ENCODE measurements around the gene TNNI2. TPM values are rescaled to one million over a fixed set of nuclear protein-coding genes. Genes with fewer than 3 reads are reported as not detected.

Gene TNNI2
- under 1 TPM in 1 of 2 donors, not detected in 1; 0.28 TPM for total RNA-seq
- polyA plus RNA-seq: under 1 TPM in 1 of 2 donors, not detected in 1; 0.22 TPM

GRCh38 chr11:1838426-1839144 lies at the start of gene TNNI2:
TSS of gene TNNI2 (plus strand) at chr11:1838981. CDS start at chr11:1839697, 716 bp downstream.
- TF ChIP-seq NR2F2 (IDR thresholded peaks at IDR 0.05) (no peak), RXRA (IDR thresholded peaks at IDR 0.05) (no peak), REST (IDR thresholded peaks at IDR 0.05) (no peak), GABPA (IDR thresholded peaks at IDR 0.05 in 1 of 2, conservative IDR thresholded peaks at IDR 0.05 in 1 of 2) (no peak), SP1 (IDR thresholded peaks at IDR 0.05) (no peak), HNF4A (conservative IDR thresholded peaks at IDR 0.05) (no peak), MAX (IDR thresholded peaks at IDR 0.05) (no peak), ZBTB33 (IDR thresholded peaks at IDR 0.05) (no peak), JUND (IDR thresholded peaks at IDR 0.05) (no peak), EGR1 (IDR thresholded peaks at IDR 0.05; ENCODE audit: low read depth in 2 of 2) (no peak), TAF1 (conservative IDR thresholded peaks at IDR 0.05) (no peak), RAD21 (IDR thresholded peaks at IDR 0.05) (no peak), CTCF (IDR thresholded peaks at IDR 0.05; ENCODE audit: low read depth, low read length, missing input control) (no peak), FOXA1 (IDR thresholded peaks at IDR 0.05) (no peak), HNF4G (IDR thresholded peaks at IDR 0.05) (no peak), YY1 (IDR thresholded peaks at IDR 0.05) (no peak), ATF3 (IDR thresholded peaks at IDR 0.05) (no peak), FOXA2 (IDR thresholded peaks at IDR 0.05) (no peak)
- no peak within 1 kb of the TSS for H3K4me3 ChIP-seq (ENCODE audit: low read depth in 1 of 3, low read length in 3 of 3)
- no peaks in the 10 kb centered on the region for H3K27me3 ChIP-seq (ENCODE audit: control insufficient read depth in 4 of 4, insufficient read depth in 4 of 4, low read length in 3 of 4)
- H3K27ac ChIP-seq (ENCODE audit: low read depth in 1 of 2, low read length in 2 of 2): peak within 1 kb of the TSS in 1 of 2 donors; percentile 28
- no peak within 1 kb of the TSS for H3K9ac ChIP-seq (ENCODE audit: low read depth in 1 of 2, low read length in 2 of 2)
- no peaks in the 10 kb centered on the region for H3K9me3 ChIP-seq (ENCODE audit: control insufficient read depth in 4 of 4, low read length in 3 of 4)
- peaks cover 0 to 4% (median 1%) of the 10 kb centered on the region in 4 donors for H3K4me1 ChIP-seq (ENCODE audit: control insufficient read depth in 4 of 4, insufficient read depth in 4 of 4, low read length in 3 of 4)
- 94% methylated on average over 32 of the region's 32 CpGs for WGBS
- DNase-seq (ENCODE audit: low spot score): no peak
- no peaks in the 10 kb centered on the region for H3K36me3 ChIP-seq (ENCODE audit: control insufficient read depth in 4 of 4, insufficient read depth in 3 of 4, low read depth in 1 of 4, low read length in 3 of 4)
